K562 (cell line): Measurements from ENCODE around the gene TIPIN. TPM values are rescaled to one million over a fixed set of nuclear protein-coding genes. Genes with fewer than 3 reads are reported as not detected.
A peak's percentile ranks its signal among the peaks of the same experiment; 100 is the strongest.

ENCODE experiments used
- BRCA1 ChIP-seq, 2 experiments: fragments of 450-650 bp in 1 of 2; sonication (generic) in 1 of 2; formaldehyde crosslinking in 1 of 2; IDR thresholded peaks; 2 replicates each; pipeline versions ENCODE4 v1.5.0 to v1.6.1; 2017 to 2020; ENCODE audit warnings: mild to moderate bottlenecking in 1 of 2, missing genetic modification reagents in 1 of 2
- CBX8 ChIP-seq: fragments of 200-600 bp; sonication (generic); IDR thresholded peaks from 2 replicates; pipeline ENCODE4 v1.6.1; 2012; ENCODE audit warnings: borderline replicate concordance, mixed run types, low read depth, mild to moderate bottlenecking, moderate library complexity, mixed read lengths, low read length, control low read depth, inconsistent platforms; ENCODE audit not compliant: poor library complexity, severe bottlenecking; ENCODE audit errors: extremely low read depth
- CC2D1A ChIP-seq: fragments of 450-650 bp; IDR thresholded peaks from 2 replicates; pipeline ENCODE4 v1.6.1; 2017; ENCODE audit warnings: mild to moderate bottlenecking
- CHAMP1 ChIP-seq: fragments of 450-650 bp; IDR thresholded peaks from 2 replicates; pipeline ENCODE4 v1.6.1; 2016; ENCODE audit warnings: mild to moderate bottlenecking
- DDX20 ChIP-seq: fragments of 450-650 bp; IDR thresholded peaks from 2 replicates; pipeline ENCODE4 v1.6.1; 2016; ENCODE audit warnings: missing genetic modification characterization, low read depth, mild to moderate bottlenecking, missing compliant biosample characterization, moderate library complexity
- DNMT1 ChIP-seq: fragments of 450-650 bp; IDR thresholded peaks from 2 replicates; pipeline ENCODE4 v1.6.1; 2016; ENCODE audit warnings: antibody characterized with exemption, mild to moderate bottlenecking
- HMG20B ChIP-seq: fragments of 250-450 bp; sonication (Bioruptor Pico); IDR thresholded peaks from 2 replicates; pipeline ENCODE4 v1.5.0; 2021; ENCODE audit warnings: mild to moderate bottlenecking
- JUND ChIP-seq, 2 experiments: IDR thresholded peaks; 2 replicates in 1 of 2; 3 replicates in 1 of 2; pipeline ENCODE4 v1.6.1; 2011; ENCODE audit warnings: borderline replicate concordance in 2 of 2, low read depth in 2 of 2, low read length in 2 of 2, improper control_type of control experiment in 1 of 2, missing biosample characterization in 1 of 2, missing genetic modification characterization in 1 of 2, missing genetic modification reagents in 1 of 2
- MTA2 ChIP-seq: fragments of 450-650 bp; IDR thresholded peaks from 2 replicates; pipeline ENCODE4 v1.6.1; 2016; ENCODE audit warnings: low read depth
- NCOA4 ChIP-seq: fragments of 450-650 bp; IDR thresholded peaks from 2 replicates; pipeline ENCODE4 v1.6.1; 2018; ENCODE audit warnings: mild to moderate bottlenecking; ENCODE audit not compliant: partially characterized antibody
- POLR2H ChIP-seq: IDR thresholded peaks from 2 replicates; pipeline ENCODE4 v1.6.1; 2016; ENCODE audit warnings: missing genetic modification characterization, low read depth, mild to moderate bottlenecking, control low read depth, missing compliant biosample characterization, moderate library complexity
- RHOXF2B ChIP-seq: fragments of 250-450 bp; sonication (Bioruptor Pico); conservative IDR thresholded peaks from 2 replicates; pipeline ENCODE4 v1.5.1; 2021
- SRF ChIP-seq, 2 experiments: fragments of 250-450, 450-650 bp in 1 of 2; sonication (Bioruptor Pico) in 1 of 2; sonication (generic) in 1 of 2; formaldehyde crosslinking; IDR thresholded peaks; 2 replicates each; pipeline versions ENCODE4 v1.5.0 to v1.5.1; 2020 to 2022; ENCODE audit warnings: mild to moderate bottlenecking in 1 of 2, missing genetic modification reagents in 1 of 2
- THRAP3 ChIP-seq: fragments of 450-650 bp; IDR thresholded peaks from 2 replicates; pipeline ENCODE4 v1.6.1; 2016; ENCODE audit warnings: mild to moderate bottlenecking, inconsistent platforms, borderline replicate concordance
- TRIM28 ChIP-seq: fragments of 450-650 bp; IDR thresholded peaks from 2 replicates; pipeline ENCODE4 v1.6.1; 2017
- ZBTB26 ChIP-seq: fragments of 450-650 bp; formaldehyde crosslinking; IDR thresholded peaks from 2 replicates; pipeline ENCODE4 v1.4.0; 2022; ENCODE audit warnings: missing genetic modification characterization
- ZNF431 ChIP-seq: sonication (generic); formaldehyde crosslinking; IDR thresholded peaks from 2 replicates; pipeline ENCODE4 v1.8.0; 2022; ENCODE audit warnings: mild to moderate bottlenecking, missing genetic modification reagents
- ZNF740 ChIP-seq, 3 experiments: fragments of 200-800 bp in 1 of 3; sonication (Bioruptor generic) in 1 of 3; sonication (generic) in 1 of 3; formaldehyde crosslinking in 1 of 3; IDR thresholded peaks; 2 replicates each; pipeline versions ENCODE4 v1.6.1 to v1.8.0; 2016 to 2022; ENCODE audit warnings: mild to moderate bottlenecking in 2 of 3, missing compliant biosample characterization in 2 of 3, missing genetic modification characterization in 2 of 3, missing genetic modification reagents in 1 of 3
- polyA plus RNA-seq, 8 experiments: library from polyadenylated mRNA; depleted of rRNA in 4 of 8; stranded (reverse) in 5 of 8; unstranded in 3 of 8; fragments of >200 nt; fragmentation: Nextera tagmentation in 2 of 8; fragmentation: Illumina TruSeq in 1 of 8; extraction: Ambion mirVana in 2 of 8; extraction: Trizol in 1 of 8; gene quantifications; 2 replicates each; pipeline versions ENCODE4 v1.2.1 to v1.2.3, GENCODE V29; 2011 to 2014; ENCODE audit warnings: inconsistent platforms in 1 of 8, missing spikeins in 1 of 8
- total RNA-seq, 7 experiments: library from RNA; depleted of rRNA in 6 of 7; stranded (reverse); fragments of >200 nt in 6 of 7; fragmentation: Illumina TruSeq in 2 of 7; extraction: Trizol in 2 of 7; gene quantifications; 2 replicates each; pipeline versions ENCODE4 v1.2.1 to v1.2.3, GENCODE V29; 2011 to 2021; ENCODE audit warnings: low replicate concordance in 1 of 7
- TF ChIP-seq, protein P1 (sequence below): fragments of 250-450 bp; sonication (Bioruptor Pico); IDR thresholded peaks from 2 replicates; pipeline ENCODE4 v1.8.0; 2022; ENCODE audit warnings: inconsistent platforms, mild to moderate bottlenecking, moderate library complexity, borderline replicate concordance

Gene TIPIN
- total and polyA plus RNA-seq, 9 of the 15 experiments (the other 6 are each of a cell fraction or from before 2014, with no cell fraction given): 22.9 to 61.4 (median 42.0) TPM

- TF ChIP-seq ZBTB26 (CRISPR knock-in tag) (no peak), MTA2 (peak; percentile 66), JUND (IDR thresholded peaks at IDR 0.05; ENCODE audit: borderline replicate concordance, low read depth, low read length) (no peak), JUND (tag; IDR thresholded peaks at IDR 0.05; ENCODE audit: borderline replicate concordance, low read depth, low read length) (no peak), POLR2H (tag) (no peak), BRCA1 (IDR thresholded peaks at IDR 0.05) (no peak), BRCA1 (CRISPR knock-in tag; IDR thresholded peaks at IDR 0.05) (no peak), CHAMP1 (no peak), CC2D1A (peak; percentile 51; the same call in 1 of the 2 replicates), DDX20 (no peak), ZNF431 (no peak), SRF (CRISPR knock-in tag; IDR thresholded peaks at IDR 0.05) (no peak), THRAP3 (no peak), DNMT1 (no peak), TRIM28 (peak; percentile 55; the same call in 1 of the 2 replicates), RHOXF2B (CRISPR knock-in tag) (no peak), NCOA4 (no peak), HMG20B (no peak), CBX8 (no peak), ZNF740 (CRISPR knock-in tag; IDR thresholded peaks at IDR 0.05) (no peak), ZNF740 (tag; IDR thresholded peaks at IDR 0.05) (no peak)
- TF ChIP-seq, protein P1, sequence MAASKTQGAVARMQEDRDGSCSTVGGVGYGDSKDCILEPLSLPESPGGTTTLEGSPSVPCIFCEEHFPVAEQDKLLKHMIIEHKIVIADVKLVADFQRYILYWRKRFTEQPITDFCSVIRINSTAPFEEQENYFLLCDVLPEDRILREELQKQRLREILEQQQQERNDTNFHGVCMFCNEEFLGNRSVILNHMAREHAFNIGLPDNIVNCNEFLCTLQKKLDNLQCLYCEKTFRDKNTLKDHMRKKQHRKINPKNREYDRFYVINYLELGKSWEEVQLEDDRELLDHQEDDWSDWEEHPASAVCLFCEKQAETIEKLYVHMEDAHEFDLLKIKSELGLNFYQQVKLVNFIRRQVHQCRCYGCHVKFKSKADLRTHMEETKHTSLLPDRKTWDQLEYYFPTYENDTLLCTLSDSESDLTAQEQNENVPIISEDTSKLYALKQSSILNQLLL (CRISPR knock-in tag): no peak
These were observed 64.5 kb downstream of the TIPIN start (continued) for GRCh38 chr15:66291816-66292570.
